KMS-11 (cell line): ENCODE data around the gene ACTR1A.

ENCODE experiments used
- H2AFZ ChIP-seq: fragments of 200-600 bp; sonication (generic); 2 replicates; pipeline ENCODE4 v1.6.1; 2016; ENCODE audit warnings: antibody characterized with exemption, mixed run types, low read depth
- H3K27ac ChIP-seq: fragments of 200-600 bp; sonication (generic); 2 replicates; pipeline ENCODE4 v1.6.1; 2016; ENCODE audit warnings: mild to moderate bottlenecking, mixed run types
- H3K27me3 ChIP-seq: fragments of 200-600 bp; sonication (generic); 2 replicates; pipeline ENCODE4 v1.6.1; 2017; ENCODE audit warnings: mild to moderate bottlenecking, low read depth, mixed run types, moderate library complexity; ENCODE audit not compliant: insufficient read depth
- H3K36me3 ChIP-seq: fragments of 200-600 bp; sonication (generic); 2 replicates; pipeline ENCODE4 v1.6.1; 2017; ENCODE audit warnings: mild to moderate bottlenecking, mixed run types; ENCODE audit not compliant: insufficient read depth
- H3K4me1 ChIP-seq: fragments of 200-600 bp; sonication (generic); 2 replicates; pipeline ENCODE4 v1.6.1; 2016; ENCODE audit warnings: mild to moderate bottlenecking, low read depth, mixed run types; ENCODE audit not compliant: poor library complexity, severe bottlenecking
- H3K4me2 ChIP-seq: fragments of 200-600 bp; sonication (generic); 2 replicates; pipeline ENCODE4 v1.7.0; 2016; ENCODE audit warnings: mild to moderate bottlenecking, mixed run types
- H3K4me3 ChIP-seq: fragments of 200-600 bp; sonication (generic); IDR thresholded peaks from 2 replicates; pipeline ENCODE4 v1.6.1; 2017; ENCODE audit warnings: low read depth, low read length, mixed read lengths; ENCODE audit not compliant: insufficient read depth
- H3K79me2 ChIP-seq: fragments of 200-600 bp; sonication (generic); 2 replicates; pipeline ENCODE4 v1.6.1; 2016; ENCODE audit warnings: low read depth, mixed run types; ENCODE audit not compliant: insufficient read depth
- H3K9ac ChIP-seq: fragments of 200-600 bp; sonication (generic); 2 replicates; pipeline ENCODE4 v1.6.1; 2016; ENCODE audit warnings: mild to moderate bottlenecking, mixed run types
- H4K20me1 ChIP-seq: fragments of 200-600 bp; sonication (generic); 2 replicates; pipeline ENCODE4 v1.6.1; 2016; ENCODE audit warnings: mild to moderate bottlenecking, mixed run types; ENCODE audit not compliant: insufficient read depth
- CTCF ChIP-seq: fragments of 200-600 bp; sonication (generic); conservative IDR thresholded peaks from 2 replicates; pipeline ENCODE4 v1.6.1; 2017; ENCODE audit warnings: low read depth, mild to moderate bottlenecking, antibody characterized with exemption, low read length, moderate library complexity, mixed read lengths

ACTR1A gene

GRCh38 chr10:102492344-102492939 is 10.1 kb downstream of the ACTR1A start:
- no peak overlapping the region for H3K9ac ChIP-seq
- no peak overlapping the region for H2AFZ ChIP-seq
- H3K36me3 ChIP-seq = peaks cover 7% of the 10 kb centered on the region; the same call in 1 of the 2 replicates
- no peaks in the 10 kb centered on the region for H4K20me1 ChIP-seq
- peaks cover 15% of the 10 kb centered on the region; the same call in 1 of the 2 replicates for H3K79me2 ChIP-seq
- H3K4me3 ChIP-seq = no peak overlapping the region
- TF ChIP-seq CTCF = no peak
- no peaks in the 10 kb centered on the region for H3K27me3 ChIP-seq
- H3K27ac ChIP-seq = no peak overlapping the region
- no peak overlapping the region for H3K4me2 ChIP-seq
- peaks cover 5% of the 10 kb centered on the region for H3K4me1 ChIP-seq

- H3K27me3 ChIP-seq = no peaks in the 10 kb centered on the region
- peaks cover 7% of the 10 kb centered on the region; the same call in 1 of the 2 replicates for H3K36me3 ChIP-seq
- H3K4me3 ChIP-seq = no peak overlapping the region
- TF ChIP-seq CTCF = no peak
- H3K27ac ChIP-seq = no peak overlapping the region
- peaks cover 12% of the 10 kb centered on the region for H3K4me1 ChIP-seq
- no peak overlapping the region for H3K9ac ChIP-seq
- H3K79me2 ChIP-seq = peaks cover 12% of the 10 kb centered on the region; the same call in 1 of the 2 replicates
- H2AFZ ChIP-seq = no peak overlapping the region
- H4K20me1 ChIP-seq = no peaks in the 10 kb centered on the region
- no peak overlapping the region for H3K4me2 ChIP-seq
Measured at GRCh38 chr10:102491136-102491535, 11.4 kb downstream of the ACTR1A start.

- no peak overlapping the region for H3K27ac ChIP-seq
- H3K4me2 ChIP-seq = no peak overlapping the region
- TF ChIP-seq CTCF = no peak
- H3K4me1 ChIP-seq = peaks cover 7% of the 10 kb centered on the region
- no peak overlapping the region for H3K9ac ChIP-seq
- no peaks in the 10 kb centered on the region for H3K27me3 ChIP-seq
- H3K36me3 ChIP-seq = peaks cover 7% of the 10 kb centered on the region; the same call in 1 of the 2 replicates
- no peaks in the 10 kb centered on the region for H4K20me1 ChIP-seq
- no peak overlapping the region for H2AFZ ChIP-seq
- no peaks in the 10 kb centered on the region for H3K79me2 ChIP-seq
- H3K4me3 ChIP-seq = no peak overlapping the region
Measured at GRCh38 chr10:102485093-102485784, 17.3 kb downstream of the ACTR1A start.

GRCh38 chr10:102484021-102484420 is 18.5 kb downstream of the ACTR1A start:
- Histone ChIP-seq H3K4me2 (no peak overlapping the region), H3K36me3 (peaks cover 7% of the 10 kb centered on the region; the same call in 1 of the 2 replicates), H3K27me3 (no peaks in the 10 kb centered on the region), H3K4me1 (peaks cover 9% of the 10 kb centered on the region), H3K9ac (no peak overlapping the region), H3K4me3 (no peak overlapping the region), H3K79me2 (no peaks in the 10 kb centered on the region), H2AFZ (no peak overlapping the region), H4K20me1 (no peaks in the 10 kb centered on the region), H3K27ac (no peak overlapping the region)
- TF ChIP-seq CTCF = no peak
